GM23338 (cell line): ENCODE results near the gene PIK3R5.

Source experiments
- CTCF ChIP-seq, 2 experiments: fragments of 200-600 bp in 1 of 2; sonication (generic) in 1 of 2; conservative IDR thresholded peaks; 2 replicates each; pipeline versions ENCODE4 v1.5.1 to v1.6.1; 2016 to 2017; ENCODE audit warnings: antibody characterized with exemption in 2 of 2, low read depth in 2 of 2, mild to moderate bottlenecking in 2 of 2, moderate library complexity in 1 of 2
- EZH2 ChIP-seq: fragments of 200-600 bp; sonication (generic); IDR thresholded peaks from one replicate; pipeline ENCODE4 v1.8.0; 2017; ENCODE audit warnings: antibody characterized with exemption, mild to moderate bottlenecking, low read depth; ENCODE audit not compliant: unreplicated experiment
- NANOG ChIP-seq: IDR thresholded peaks from 2 replicates; pipeline ENCODE4 v1.6.1; 2016; ENCODE audit warnings: antibody characterized with exemption, borderline replicate concordance
- POLR2AphosphoS5 ChIP-seq: IDR thresholded peaks from 2 replicates; pipeline ENCODE4 v1.6.1; 2016; ENCODE audit warnings: antibody characterized with exemption, low read depth

- no peak for TF ChIP-seq CTCF (conservative IDR thresholded peaks at IDR 0.05; ENCODE audit: low read depth in 2 of 2)
- no peak for TF ChIP-seq POLR2AphosphoS5
- no peak for TF ChIP-seq EZH2
- TF ChIP-seq NANOG: no peak
Observed at GRCh38 chr17:8954339-8954738, 11.2 kb downstream of the PIK3R5 start.
